A549 (cell line): ENCODE results near the gene EPC2.

Experiments
- EP300 ChIP-seq, 2 experiments: fragments of >200 bp; sonication (Bioruptor Twin); formaldehyde crosslinking; IDR thresholded peaks; 2 replicates in 1 of 2; 3 replicates in 1 of 2; pipeline ENCODE4 v1.6.1; 2016 to 2017
- HMGXB4 ChIP-seq: fragments of 250-450 bp; sonication (Bioruptor Pico); IDR thresholded peaks from 2 replicates; pipeline ENCODE4 v1.5.0; 2021; ENCODE audit warnings: mild to moderate bottlenecking, moderate library complexity, borderline replicate concordance
- JUN ChIP-seq, 2 experiments: fragments of >200 bp; sonication (Bioruptor Twin); formaldehyde crosslinking; IDR thresholded peaks; 2 replicates in 1 of 2; 3 replicates in 1 of 2; pipeline ENCODE4 v1.6.1; 2016 to 2017
- POLR2A ChIP-seq: IDR thresholded peaks from 2 replicates; pipeline ENCODE4 v1.6.1; 2012; ENCODE audit warnings: mild to moderate bottlenecking, low read length
- RAD21 ChIP-seq, 2 experiments: fragments of >200 bp in 1 of 2; sonication (Bioruptor Twin) in 1 of 2; formaldehyde crosslinking in 1 of 2; IDR thresholded peaks in 1 of 2; conservative IDR thresholded peaks in 1 of 2; 2 replicates in 1 of 2; 3 replicates in 1 of 2; pipeline ENCODE4 v1.6.1; 2012 to 2018; ENCODE audit warnings: inconsistent platforms in 1 of 2
- RCOR1 ChIP-seq: fragments of 150-350 bp; IDR thresholded peaks from 2 replicates; pipeline ENCODE4 v1.6.1; 2014; ENCODE audit warnings: antibody characterized with exemption, low read length, low read depth
- REST ChIP-seq: fragments of 200-600 bp; sonication (generic); IDR thresholded peaks from 2 replicates; pipeline ENCODE4 v1.6.1; 2016; ENCODE audit warnings: antibody characterized with exemption, mild to moderate bottlenecking, moderate library complexity
- RFX5 ChIP-seq: fragments of 450-650 bp; IDR thresholded peaks from 2 replicates; pipeline ENCODE4 v1.7.1; 2014; ENCODE audit warnings: antibody characterized with exemption, mild to moderate bottlenecking, moderate library complexity
- SREBF2 ChIP-seq: fragments of 450-650 bp; IDR thresholded peaks from 2 replicates; pipeline ENCODE4 v1.6.1; 2014; ENCODE audit warnings: mild to moderate bottlenecking, moderate library complexity
- TF ChIP-seq, protein P1 (sequence below): fragments of >200 bp; sonication (Bioruptor Twin); formaldehyde crosslinking; IDR thresholded peaks from 3 replicates; pipeline ENCODE4 v1.5.1; 2016
- TF ChIP-seq, protein P2 (sequence below): IDR thresholded peaks from 2 replicates; pipeline ENCODE4 v1.6.1; 2012

DNA sequence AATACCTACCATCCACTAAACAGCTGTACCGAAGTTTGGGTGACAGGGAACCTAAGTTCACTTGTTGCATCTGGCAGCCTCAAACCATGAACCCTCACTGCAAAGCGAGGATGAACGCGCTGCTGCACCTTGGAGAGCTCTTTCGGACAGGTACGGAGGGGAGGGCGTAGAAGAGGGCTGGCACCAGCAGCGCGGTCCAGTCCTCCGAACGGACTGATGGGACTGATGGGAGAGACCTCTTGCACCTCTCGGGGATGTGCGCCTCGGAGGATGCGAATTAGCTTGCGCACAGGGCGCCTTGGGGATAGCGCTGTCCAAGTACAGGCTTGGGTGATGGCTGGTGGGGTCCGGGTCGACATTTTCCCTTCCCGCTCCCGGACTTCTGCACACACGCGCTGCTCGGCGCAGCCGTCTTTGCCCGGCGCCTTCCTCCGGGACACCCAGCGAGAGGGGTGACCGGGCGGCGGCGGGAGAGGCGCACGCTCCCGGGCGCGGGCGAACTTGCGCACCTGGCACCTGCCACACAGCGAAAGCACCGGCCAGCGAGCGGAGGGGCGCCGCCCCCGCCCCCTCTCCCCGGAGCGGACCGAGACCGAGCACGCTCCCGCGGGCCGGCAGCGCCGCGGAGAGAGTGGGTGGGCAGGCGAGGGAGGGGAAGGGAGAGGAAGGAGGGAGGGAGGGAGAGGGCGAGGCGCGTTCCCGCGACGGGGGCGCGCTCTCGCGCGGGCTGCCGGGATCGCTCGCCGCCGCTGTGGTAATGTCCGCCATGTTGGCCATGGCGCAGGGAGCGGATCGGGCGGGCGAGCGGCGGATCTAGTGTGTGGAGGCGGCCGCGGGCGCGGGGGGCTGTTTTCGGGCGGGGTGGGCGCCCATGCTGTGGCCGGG lies at the start of gene EPC2:
- TF ChIP-seq HMGXB4 (CRISPR knock-in tag) (no peak), EP300 (IDR thresholded peaks at IDR 0.05) (no peak), REST (peak; percentile 70), POLR2A (peak; percentile 73), RAD21 (conservative IDR thresholded peaks at IDR 0.05 in 1 of 2, IDR thresholded peaks at IDR 0.05 in 1 of 2) (no peak; a peak in 1 of 5 replicates), JUN (IDR thresholded peaks at IDR 0.05) (peak in 1 of 2 experiments; percentile 90; a peak in 3 of 5 replicates), RCOR1 (no peak), SREBF2 (no peak), RFX5 (no peak)
- TF ChIP-seq, protein P1, sequence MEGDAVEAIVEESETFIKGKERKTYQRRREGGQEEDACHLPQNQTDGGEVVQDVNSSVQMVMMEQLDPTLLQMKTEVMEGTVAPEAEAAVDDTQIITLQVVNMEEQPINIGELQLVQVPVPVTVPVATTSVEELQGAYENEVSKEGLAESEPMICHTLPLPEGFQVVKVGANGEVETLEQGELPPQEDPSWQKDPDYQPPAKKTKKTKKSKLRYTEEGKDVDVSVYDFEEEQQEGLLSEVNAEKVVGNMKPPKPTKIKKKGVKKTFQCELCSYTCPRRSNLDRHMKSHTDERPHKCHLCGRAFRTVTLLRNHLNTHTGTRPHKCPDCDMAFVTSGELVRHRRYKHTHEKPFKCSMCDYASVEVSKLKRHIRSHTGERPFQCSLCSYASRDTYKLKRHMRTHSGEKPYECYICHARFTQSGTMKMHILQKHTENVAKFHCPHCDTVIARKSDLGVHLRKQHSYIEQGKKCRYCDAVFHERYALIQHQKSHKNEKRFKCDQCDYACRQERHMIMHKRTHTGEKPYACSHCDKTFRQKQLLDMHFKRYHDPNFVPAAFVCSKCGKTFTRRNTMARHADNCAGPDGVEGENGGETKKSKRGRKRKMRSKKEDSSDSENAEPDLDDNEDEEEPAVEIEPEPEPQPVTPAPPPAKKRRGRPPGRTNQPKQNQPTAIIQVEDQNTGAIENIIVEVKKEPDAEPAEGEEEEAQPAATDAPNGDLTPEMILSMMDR, result no peak
- TF ChIP-seq, protein P2, sequence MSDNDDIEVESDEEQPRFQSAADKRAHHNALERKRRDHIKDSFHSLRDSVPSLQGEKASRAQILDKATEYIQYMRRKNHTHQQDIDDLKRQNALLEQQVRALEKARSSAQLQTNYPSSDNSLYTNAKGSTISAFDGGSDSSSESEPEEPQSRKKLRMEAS, result no peak; the same call in 1 of the 2 replicates
